Activated naive CD4-positive, alpha-beta T cell (primary cell): Measurements from ENCODE around the gene RIMS3.
"Not testable (repeated sequence)": the region's sequence is repeated elsewhere in the genome, so short reads cannot be mapped to it uniquely, and the experiment has no call there.

Source experiments
- DNase-seq, 4 experiments: peaks; one replicate each; lab custom pipeline; 2025; lab: John Stamatoyannopoulos, UW

Gene RIMS3

GRCh38 chr1:40630488-40631223, 34.8 kb downstream of the RIMS3 start:
- peak in 1 of 4 experiments; percentile 3 for DNase-seq

- DNase-seq: not testable (repeated sequence)
Measured at GRCh38 chr1:40629546-40629945, 35.9 kb downstream of the RIMS3 start.

DNA sequence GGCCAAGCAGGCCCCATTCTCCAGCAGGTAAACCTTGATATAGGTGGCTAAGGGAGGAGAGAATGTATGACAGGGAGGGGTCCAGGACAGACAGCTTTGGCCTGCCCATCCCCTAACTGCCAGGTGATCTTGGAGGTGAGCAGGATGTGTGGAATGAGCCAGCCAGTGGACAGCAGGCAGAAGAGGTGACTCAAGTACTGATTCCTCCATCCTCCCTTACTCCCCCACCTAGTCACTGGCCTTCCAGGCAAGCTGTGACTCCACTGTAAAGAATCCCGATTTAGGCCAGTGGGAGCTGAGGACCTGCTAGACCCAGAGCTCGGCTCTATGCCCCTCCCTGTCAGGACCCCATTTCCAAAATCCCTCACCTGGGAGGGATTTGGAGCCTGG, 36.6 kb downstream of the RIMS3 start:
- no peak for DNase-seq

GRCh38 chr1:40627987-40628902, 37.2 kb downstream of the RIMS3 start:
- no peak for DNase-seq

DNA sequence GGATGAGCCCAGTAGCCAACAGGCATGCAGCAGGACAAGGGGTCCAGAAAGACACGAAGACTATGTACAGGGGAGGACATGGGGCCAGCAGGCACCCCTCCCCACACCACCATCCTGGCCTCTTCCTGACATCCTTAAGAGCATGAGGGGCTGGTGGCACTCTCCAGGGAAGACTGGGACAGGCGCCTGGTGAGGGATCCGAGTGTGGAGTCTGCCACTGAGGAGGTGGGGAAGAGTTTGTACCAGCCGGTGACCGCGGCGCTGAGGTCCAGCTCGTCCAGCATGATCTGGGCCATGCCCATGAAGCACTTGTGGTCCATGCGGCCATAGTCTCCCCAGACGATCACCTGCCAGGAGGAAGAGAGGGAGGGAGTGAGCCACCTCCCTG, 39.1 kb downstream of the RIMS3 start:
- DNase-seq: no peak

GRCh38 chr1:40625476-40626382, 39.8 kb downstream of the RIMS3 start:
- no peak for DNase-seq

GRCh38 chr1:40625076-40625475, 40.4 kb downstream of the RIMS3 start:
- DNase-seq: no peak

- DNase-seq: no peak
Measured at GRCh38 chr1:40622936-40623629, 42.4 kb downstream of the RIMS3 start.

- DNase-seq: no peak
Measured at GRCh38 chr1:40621821-40622450, 43.5 kb downstream of the RIMS3 start.

DNA sequence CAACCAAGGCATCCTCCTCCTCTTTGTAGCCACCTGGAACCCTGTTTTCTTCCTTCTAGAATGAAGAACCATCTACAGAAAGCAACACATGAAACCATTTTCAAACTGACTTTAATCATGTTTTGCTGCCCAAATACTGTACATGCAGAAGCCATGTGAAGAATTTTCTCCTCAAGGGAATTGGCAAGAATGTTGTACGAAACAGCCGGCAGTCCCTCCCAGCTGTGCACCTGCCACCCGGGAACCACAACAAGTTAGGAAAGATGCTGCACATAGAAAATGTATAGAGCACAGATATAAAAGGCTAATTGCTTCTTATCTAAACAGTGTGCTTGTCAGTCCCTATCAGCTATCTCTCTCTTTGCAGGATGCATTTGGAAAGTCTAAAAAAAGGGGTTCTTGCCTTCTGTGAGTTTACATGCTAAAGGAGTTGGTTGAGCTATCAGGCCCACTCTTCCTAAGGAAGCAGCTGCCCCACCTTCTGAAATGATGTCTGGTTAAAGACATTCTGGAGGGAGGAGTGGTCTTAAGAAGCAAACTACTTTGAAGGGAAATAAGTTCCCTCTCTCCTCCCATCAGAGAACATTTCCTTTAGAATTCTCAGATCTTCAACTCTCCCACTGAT, 44.8 kb downstream of the RIMS3 start:
- DNase-seq: no peak

- no peak for DNase-seq
Measured at GRCh38 chr1:40620150-40620549, 45.3 kb downstream of the RIMS3 start.

GRCh38 chr1:40618108-40618507, 47.4 kb downstream of the RIMS3 start:
- no peak for DNase-seq

- DNase-seq: peak; percentile 4 to 36 (median 19)
Measured at GRCh38 chr1:40612345-40612831, 53.1 kb downstream of the RIMS3 start.

DNA sequence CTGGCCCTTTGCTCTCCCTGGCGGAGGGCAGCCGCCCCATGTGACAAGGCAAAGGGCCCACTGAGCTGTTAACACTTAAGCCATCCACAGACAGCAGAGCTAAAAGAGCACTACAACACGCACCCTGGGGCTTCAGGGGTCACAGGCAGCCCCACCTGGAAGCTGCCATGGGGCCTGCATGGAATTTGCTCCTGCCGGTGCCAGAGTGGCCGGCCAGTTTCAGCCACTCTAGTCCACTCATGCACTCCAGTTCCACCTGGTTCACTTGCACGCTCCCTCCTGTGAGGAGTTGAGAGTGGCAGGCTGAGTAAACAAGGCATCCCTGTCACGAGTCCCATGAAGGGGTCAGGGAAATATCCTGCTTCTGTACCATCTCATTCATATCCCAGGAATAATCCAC, 55.3 kb downstream of the RIMS3 start:
- no peak for DNase-seq

DNA sequence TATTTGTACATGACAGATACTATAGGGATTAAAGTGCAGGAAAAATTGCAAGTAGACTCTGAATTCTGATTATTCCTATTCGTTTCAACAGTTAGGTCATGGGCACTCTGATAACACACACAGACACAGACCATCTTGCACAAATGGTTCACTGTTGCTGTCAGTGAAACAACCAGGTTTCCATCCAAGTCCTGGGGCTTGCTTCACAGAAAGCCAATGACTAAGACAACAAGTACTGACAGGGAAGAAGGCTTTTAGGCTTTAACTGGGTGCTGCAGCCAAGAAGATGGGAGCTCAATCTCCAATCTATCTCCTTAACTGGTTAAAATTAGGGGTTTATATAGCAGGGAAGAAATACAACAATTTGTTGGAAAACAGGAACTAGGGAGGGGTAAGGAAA, 57.6 kb downstream of the RIMS3 start:
- no peak for DNase-seq

DNA sequence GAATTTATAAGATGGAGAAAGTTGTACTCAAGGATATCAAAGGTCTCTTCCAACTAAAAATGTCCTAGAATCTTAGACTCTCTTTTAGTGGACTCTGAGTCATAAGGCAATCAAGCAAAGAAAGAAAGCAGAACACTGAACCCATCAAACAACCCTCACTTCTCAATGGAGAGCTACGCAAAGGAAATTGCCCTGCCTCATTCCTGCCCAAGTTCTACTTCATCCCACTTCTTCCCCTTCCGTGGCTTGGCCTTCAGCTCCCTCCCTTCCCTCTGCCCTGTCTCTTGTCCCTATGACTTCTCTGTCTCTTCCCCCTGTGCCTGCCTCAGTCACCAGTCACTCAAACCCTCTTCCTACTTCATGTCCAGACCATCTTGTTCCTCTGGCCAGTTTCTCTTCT, 58.5 kb downstream of the RIMS3 start:
- DNase-seq: no peak

GRCh38 chr1:40606194-40606593, 59.3 kb downstream of the RIMS3 start:
- DNase-seq: no peak

GRCh38 chr1:40599926-40600325, 65.6 kb downstream of the RIMS3 start:
- no peak for DNase-seq

GRCh38 chr1:40595623-40596022, 69.9 kb downstream of the RIMS3 start:
- no peak for DNase-seq

- no peak for DNase-seq
Measured at GRCh38 chr1:40594187-40594531, 71.3 kb downstream of the RIMS3 start.
